ENCODE measurements around the gene MTHFD1L.

MTHFD1L gene

GRCh38 chr6:150898399-150899170 lies 33.1 kb downstream of the MTHFD1L start:
- no peak overlapping the region for H3K4me3 ChIP-seq (replicated peaks; ENCODE audit: low read depth, low read length)
- no peak for TF ChIP-seq CTCF (IDR thresholded peaks at IDR 0.05; ENCODE audit: low read depth, low read length, missing control alignments)
- no peak for DNase-seq (ENCODE audit: extremely low read depth, low read depth)

GRCh38 chr6:150899231-150899630 lies 33.7 kb downstream of the MTHFD1L start:
- no peak for DNase-seq (ENCODE audit: extremely low read depth, low read depth)
- no peak overlapping the region for H3K4me3 ChIP-seq (replicated peaks; ENCODE audit: low read depth, low read length)
- no peak for TF ChIP-seq CTCF (IDR thresholded peaks at IDR 0.05; ENCODE audit: low read depth, low read length, missing control alignments)

GRCh38 chr6:150900049-150900448 lies 34.5 kb downstream of the MTHFD1L start:
- H3K4me3 ChIP-seq (replicated peaks; ENCODE audit: low read depth, low read length) = no peak overlapping the region
- DNase-seq (ENCODE audit: extremely low read depth, low read depth) = no peak
- no peak for TF ChIP-seq CTCF (IDR thresholded peaks at IDR 0.05; ENCODE audit: low read depth, low read length, missing control alignments)

- DNase-seq (ENCODE audit: extremely low read depth, low read depth) = no peak
- no peak for TF ChIP-seq CTCF (IDR thresholded peaks at IDR 0.05; ENCODE audit: low read depth, low read length, missing control alignments)
- H3K4me3 ChIP-seq (replicated peaks; ENCODE audit: low read depth, low read length) = no peak overlapping the region
Measured at GRCh38 chr6:150902142-150902776, 36.8 kb downstream of the MTHFD1L start.

- DNase-seq (ENCODE audit: extremely low read depth, low read depth) = no peak
- no peak overlapping the region for H3K4me3 ChIP-seq (replicated peaks; ENCODE audit: low read depth, low read length)
- peak; percentile 52 for TF ChIP-seq CTCF (IDR thresholded peaks at IDR 0.05; ENCODE audit: low read depth, low read length, missing control alignments)
Measured at GRCh38 chr6:150905769-150906168, 40.3 kb downstream of the MTHFD1L start.

GRCh38 chr6:150906641-150907326 lies 41.3 kb downstream of the MTHFD1L start:
- TF ChIP-seq CTCF (IDR thresholded peaks at IDR 0.05; ENCODE audit: low read depth, low read length, missing control alignments) = no peak
- no peak overlapping the region for H3K4me3 ChIP-seq (replicated peaks; ENCODE audit: low read depth, low read length)
- no peak for DNase-seq (ENCODE audit: extremely low read depth, low read depth)
